Measurements from ENCODE around the gene TMA7B.
"Not testable (repeated sequence)": the region's sequence is repeated elsewhere in the genome, so short reads cannot be mapped to it uniquely, and the experiment has no call there.

Gene TMA7B

GRCh38 chr22:39985383-39986035 is 25.3 kb downstream of the TMA7B start:
- no peak for DNase-seq

DNA sequence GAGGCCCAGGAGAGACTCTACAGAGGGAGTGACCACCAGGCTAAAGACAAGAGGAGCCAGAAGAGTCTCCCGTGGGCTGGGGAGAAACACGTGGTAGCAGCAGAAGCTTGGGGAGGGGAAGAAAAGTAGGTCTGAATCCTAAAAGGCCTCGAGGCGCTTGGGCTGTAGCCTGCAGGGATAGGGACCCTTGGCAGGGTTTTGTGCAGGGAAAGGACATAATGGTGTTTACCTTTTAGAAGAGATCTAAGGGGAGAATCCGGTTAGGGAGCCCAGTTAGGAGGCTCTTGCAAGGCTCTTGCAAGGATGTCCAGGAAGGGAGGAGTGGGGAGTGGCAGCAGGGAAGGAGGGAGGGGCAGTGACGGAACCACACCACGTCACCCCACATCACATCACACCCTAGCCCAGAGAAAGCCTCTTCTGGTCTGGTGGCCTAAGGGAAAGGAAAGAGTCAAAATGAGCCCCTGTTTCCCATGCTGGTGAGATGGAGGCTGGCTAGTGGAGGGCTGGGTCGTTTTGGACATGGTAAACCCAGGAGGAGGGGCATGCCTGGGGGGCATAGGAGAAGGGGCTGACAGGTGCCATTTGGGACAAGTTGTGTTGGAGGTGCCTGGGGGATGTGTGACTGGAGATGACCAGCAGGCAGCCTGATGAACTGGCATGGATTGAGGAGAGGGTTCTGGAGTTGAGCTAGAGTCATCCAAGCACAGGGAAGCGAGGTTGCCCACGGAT is 28.4 kb downstream of the TMA7B start:
- no peak for DNase-seq

- no peak for DNase-seq
Observed at GRCh38 chr22:39989633-39990032, 29.4 kb downstream of the TMA7B start.

- no peak for DNase-seq
Observed at GRCh38 chr22:39990686-39991085, 30.5 kb downstream of the TMA7B start.

GRCh38 chr22:39991159-39991860 is 31.1 kb downstream of the TMA7B start:
- DNase-seq: no peak

DNA sequence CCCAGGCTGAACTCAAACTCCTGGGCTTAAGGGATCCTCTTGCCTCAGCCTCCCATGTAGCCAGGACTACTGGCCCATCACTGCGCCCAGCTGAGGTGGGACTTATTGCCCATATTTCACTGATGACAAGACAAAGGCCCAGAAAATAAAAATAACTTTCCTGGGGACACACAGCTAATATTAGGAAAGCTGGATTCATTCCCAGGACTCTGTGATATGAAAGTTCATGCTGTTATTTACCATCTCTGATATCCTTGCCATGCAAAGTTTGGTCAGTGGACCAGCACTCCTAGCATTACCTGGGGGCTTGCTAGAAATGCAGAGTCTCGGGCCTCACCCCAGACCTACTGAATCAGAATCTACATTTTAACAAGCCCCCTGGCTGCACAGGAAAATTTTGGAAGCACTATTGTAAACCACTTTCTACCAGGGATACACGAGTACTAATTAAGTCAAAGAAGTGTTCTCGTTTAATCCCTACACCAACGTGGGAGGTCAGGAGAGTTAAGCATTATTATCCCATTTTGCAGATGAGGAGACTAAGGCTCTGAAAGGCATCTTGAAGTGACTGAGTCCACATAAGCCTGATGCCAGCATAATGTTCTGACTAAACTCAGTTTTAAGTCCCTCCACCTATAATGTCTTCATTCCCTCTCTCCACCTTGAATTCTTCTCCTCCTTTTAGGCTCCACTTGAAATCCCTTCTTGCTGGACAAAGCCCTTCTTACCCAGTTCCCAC is 32.1 kb downstream of the TMA7B start:
- DNase-seq: no peak

DNA sequence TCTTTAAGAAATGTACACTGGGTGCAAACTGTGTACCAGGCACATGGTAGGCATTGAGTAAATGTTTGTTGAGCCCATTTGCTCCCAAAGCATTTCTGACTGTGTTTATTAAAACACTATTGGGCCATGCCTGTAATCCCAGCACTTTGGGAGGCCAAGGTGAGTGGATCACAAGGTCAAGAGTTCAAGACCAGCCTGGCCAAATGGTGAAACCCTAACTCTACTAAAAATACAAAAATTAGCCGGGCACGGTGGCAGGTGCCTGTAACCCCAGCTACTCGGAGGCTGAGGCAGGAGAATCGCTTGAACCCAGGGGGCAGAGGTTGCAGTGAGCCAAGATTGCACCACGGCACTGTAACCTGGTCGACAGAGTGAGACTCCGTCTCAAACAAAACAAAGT is 32.7 kb downstream of the TMA7B start:
- not testable (repeated sequence) for DNase-seq

DNA sequence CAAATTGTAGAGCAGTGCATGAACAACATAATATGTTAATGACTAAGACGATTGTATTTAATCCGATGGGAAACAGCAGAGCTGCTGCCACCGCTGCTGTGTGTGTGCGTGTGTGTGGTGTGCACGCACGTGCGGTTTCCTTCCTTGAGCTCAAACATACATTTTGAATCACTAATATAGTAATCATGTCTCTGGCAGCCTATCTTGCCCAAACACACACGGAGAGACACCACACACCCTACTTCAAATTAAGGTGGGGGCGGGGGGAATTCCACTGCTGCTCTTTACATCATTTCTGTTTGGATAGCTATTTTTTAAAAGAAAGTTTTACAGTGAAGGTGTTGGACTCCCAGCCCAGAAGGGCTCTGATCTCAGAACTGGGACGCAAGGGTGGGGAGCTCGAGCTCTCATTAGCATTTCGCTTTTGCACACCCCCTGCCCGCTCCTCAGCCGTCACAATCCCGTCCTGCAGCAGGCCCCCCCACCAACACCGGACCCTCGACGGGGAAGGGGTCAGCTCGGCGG is 33.9 kb downstream of the TMA7B start:
- DNase-seq: peak; percentile 76

DNA sequence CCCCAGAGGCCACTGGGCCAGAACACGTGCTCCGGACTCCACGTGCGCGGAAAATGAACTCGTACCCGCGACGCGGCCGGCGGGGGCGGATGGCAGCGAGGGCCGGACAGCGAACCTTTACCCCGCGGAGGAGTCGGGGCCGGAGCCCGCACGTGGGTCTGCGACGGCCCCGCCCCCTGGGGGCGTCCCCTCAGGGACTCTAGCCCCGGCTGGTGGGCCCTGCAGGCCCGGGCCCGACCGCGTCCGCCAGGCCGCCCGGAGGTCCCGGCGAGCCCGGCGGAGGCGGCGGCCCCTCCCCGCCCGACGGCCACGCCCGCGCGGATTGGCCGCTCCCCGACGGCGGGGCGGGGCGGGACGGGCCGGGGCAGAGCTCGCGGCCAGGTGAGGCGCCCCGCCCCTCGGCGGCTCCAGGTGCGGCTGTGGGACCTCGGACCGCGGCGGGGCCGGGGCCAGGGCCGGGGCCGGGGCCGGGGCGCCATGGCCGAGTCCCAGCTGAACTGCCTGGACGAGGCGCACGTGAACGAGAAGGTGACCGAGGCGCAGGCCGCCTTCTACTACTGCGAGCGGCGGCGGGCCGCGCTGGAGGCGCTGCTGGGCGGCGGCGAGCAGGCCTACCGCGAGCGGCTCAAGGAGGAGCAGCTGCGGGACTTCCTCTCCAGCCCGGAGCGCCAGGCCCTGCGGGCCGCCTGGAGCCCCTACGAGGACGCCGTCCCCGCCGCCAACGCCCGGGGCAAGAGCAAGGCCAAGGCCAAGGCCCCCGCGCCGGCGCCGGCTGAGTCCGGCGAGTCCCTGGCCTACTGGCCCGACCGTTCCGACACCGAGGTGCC is 34.6 kb downstream of the TMA7B start, which contains the start of gene FAM83F:
Gene FAM83F, plus strand, starts transcription at position 389 of the 827 bp plus-strand sequence. Its CDS starts 89 bp downstream, at position 478.
- DNase-seq: peak; percentile 79

- DNase-seq: no peak
Observed at GRCh38 chr22:39995393-39996252, 35.4 kb downstream of the TMA7B start.

GRCh38 chr22:39996732-39997131 is 36.5 kb downstream of the TMA7B start:
- DNase-seq: no peak

DNA sequence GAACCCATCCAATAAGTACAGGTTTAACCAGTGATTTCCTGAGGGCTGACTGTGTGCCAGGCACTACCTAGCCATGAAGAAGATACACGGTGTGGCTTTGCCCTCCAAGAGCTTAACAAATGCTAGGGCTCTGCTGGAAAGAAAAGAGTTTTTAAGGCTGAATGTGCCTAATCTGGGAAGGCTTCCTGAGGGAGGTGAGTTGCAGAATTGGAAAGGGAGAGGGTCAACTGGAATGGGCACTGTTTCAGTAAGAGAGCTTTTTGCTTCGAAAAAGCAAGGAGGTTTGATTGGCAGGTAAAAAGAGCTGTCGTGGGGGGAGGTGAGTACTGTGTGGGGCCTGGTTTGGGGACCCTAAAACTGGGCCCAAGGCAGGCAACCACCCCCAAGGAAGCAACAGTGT is 37.2 kb downstream of the TMA7B start:
- DNase-seq: no peak

DNA sequence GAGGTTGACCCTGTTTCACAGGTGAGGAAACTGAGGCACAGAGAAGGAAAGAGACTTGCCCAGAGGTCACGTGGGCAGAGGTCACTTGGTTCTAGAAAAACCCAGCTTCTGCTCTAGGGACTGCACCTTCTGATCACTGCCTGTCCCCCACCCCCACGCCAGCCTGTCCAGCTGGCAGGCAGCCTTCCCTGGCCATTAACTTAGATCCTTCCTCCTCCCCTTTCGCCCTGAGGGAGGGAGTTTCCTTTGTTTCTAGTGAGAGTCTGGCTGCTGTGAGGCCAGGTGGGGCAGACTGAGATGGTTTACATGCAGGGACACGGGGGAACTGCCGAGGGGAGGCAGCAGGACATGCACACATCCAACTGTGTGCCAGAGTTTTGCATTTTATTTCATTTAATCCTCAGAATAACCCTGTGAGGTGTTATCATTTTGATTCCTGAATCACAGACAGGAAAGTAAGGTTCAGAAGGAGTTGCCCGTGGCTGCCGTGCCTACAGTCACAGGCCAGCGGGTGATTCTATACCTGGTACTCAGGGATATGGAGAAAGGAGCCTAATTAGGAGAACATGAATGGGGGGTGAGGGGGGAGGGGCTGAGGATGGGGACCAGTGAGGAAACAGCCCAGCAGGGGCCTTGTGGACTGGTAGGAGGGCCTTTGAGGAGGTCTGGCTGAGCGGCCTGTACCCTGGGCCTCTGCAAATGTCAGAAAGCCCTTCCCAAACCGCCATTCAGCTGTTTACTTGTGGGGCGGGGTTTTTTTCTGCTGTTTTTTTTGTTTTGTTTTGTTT is 37.9 kb downstream of the TMA7B start:
- no peak for DNase-seq

- DNase-seq: no peak
Observed at GRCh38 chr22:39999144-39999757, 39.1 kb downstream of the TMA7B start.

- no peak for DNase-seq
Observed at GRCh38 chr22:40000171-40000570, 40.0 kb downstream of the TMA7B start.

- DNase-seq: no peak
Observed at GRCh38 chr22:40001106-40001505, 40.9 kb downstream of the TMA7B start.

DNA sequence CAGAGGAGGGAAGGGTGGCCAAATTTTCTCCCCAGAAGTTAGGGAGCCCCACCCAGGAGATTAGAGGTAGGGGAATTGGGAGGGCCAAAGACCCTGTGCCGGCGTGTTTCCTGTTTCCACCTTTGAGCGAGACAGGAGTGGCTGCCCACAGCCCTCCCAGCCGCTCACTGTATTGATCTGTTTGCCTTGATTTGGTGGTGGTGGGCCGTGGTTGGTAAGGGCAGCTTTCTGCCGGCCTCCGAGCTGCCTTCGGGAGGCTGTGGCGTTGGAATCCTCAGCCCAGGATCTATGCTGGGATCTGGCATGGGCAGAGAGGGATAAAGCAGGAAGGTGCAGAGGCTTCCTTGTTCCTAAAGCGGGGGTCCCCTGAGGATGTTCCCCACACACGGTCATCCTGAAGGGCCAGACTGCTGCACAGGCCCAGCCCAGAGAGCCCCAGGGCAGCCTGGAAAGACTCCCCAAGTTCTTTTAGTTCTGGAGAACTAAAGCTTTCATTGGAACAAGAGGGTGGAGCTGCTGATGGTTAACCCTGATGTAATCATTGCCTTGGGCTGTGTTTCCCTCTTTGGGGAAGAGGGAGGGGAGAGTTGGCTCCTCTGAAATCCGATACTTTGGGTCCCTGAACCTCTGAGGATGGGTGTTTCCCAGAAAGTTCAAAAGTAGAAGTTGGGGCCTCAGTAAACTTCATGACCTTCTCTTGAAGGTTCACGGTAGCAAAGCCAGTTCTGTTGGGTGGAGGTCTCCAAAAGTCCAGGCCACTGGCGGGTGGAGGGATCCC is 41.8 kb downstream of the TMA7B start:
- no peak for DNase-seq

- DNase-seq: no peak
Observed at GRCh38 chr22:40002935-40003715, 42.9 kb downstream of the TMA7B start.
